GM12892 (cell line): ENCODE results near the gene BANP.

Experiments used
- POLR2A ChIP-seq: IDR thresholded peaks from 2 replicates; pipeline ENCODE4 v1.6.1; 2011; ENCODE audit warnings: low read depth, low read length, control low read depth
- POLR2AphosphoS5 ChIP-seq: IDR thresholded peaks from 2 replicates; pipeline ENCODE4 v1.6.1; 2011; ENCODE audit warnings: low read depth, low read length, control low read depth

DNA sequence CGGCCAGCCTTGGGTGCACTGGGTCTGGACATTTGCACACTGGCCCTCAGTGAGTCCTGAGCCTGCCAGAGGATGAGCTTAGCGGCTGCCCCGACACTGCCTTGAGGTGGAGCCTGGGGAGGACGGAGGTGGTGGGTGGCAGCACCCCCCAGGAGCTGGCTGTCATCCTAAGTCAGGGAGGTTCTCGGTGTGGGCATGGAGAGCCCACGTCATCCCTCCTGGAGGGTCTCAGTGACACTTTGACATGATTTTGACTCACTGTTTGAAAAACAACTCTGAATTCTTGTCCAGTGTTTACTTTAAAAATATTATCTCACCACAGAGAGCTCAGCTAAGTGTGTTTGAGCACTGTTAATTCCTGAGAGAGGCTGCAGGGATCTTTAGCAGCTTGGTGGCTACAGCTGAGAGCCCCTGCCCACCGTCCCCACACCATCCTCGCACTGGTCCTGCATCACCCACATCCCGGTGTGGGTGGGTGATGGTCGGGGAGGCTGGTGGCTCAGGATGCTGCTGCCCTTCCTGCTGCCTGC lies 63.1 kb downstream of the BANP start:
- TF ChIP-seq POLR2A = no peak
- no peak for TF ChIP-seq POLR2AphosphoS5
